ENCODE results near the gene KIF4A. TPM values are rescaled to one million over a fixed set of nuclear protein-coding genes. Genes with fewer than 3 reads are reported as not detected.

The KIF4A gene
- total RNA-seq, 2 experiments from 2014 or later, result 19.5 to 22.3 TPM

DNA sequence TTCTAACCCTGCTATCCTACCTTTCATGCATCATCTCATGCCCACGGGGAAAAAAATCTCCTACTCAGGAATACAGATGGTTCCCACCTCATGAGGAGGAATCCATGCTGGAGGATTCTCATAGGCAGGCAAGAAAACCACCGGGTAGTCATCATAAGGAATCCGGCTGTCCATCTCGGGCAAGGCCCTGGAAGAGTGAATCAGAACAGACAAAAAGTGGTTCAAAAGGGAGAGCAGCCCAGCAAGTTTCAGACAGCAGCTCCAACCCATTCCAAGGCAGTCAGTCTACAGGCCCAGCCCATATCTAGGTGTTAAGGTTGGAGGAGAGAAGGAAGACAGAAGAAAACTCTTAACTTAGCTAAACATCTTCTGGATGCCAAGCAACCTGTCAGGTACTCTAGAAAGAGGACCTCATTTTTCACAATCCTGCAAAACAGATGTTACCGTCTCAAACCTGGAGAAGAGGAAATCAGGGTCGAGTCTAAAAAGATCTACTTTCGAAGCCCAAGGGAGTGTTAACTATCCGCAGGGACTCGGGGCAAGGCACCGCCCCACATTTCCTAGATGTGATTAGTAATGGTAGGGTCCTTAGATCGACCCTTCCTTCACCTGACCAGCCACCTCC, 624 bp upstream of the KIF4A start:
- ChIA-PET POLR2A (interaction anchor here (0.9 to 1.4 kb wide), 2 partner anchors 145 to 156 kb away, joined by 3 read pairs; partner anchors contain the start of gene IGBP1), CTCF (interaction anchor here (0.7 to 1.4 kb wide), 3 partner anchors 145 to 364 kb away, joined by 3 read pairs; no protein-coding TSS in a partner anchor)
- peak overlapping the region; percentile 90 for H3K4me3 Mint-ChIP-seq
- H3K27me3 Mint-ChIP-seq, result no peaks in the 10 kb centered on the region
- peaks cover 10% of the 10 kb centered on the region for H3K36me3 Mint-ChIP-seq (ENCODE audit: low read depth)
- ATAC-seq (no peak), DNase-seq (no peak)
- TF ChIP-seq, protein P1, sequence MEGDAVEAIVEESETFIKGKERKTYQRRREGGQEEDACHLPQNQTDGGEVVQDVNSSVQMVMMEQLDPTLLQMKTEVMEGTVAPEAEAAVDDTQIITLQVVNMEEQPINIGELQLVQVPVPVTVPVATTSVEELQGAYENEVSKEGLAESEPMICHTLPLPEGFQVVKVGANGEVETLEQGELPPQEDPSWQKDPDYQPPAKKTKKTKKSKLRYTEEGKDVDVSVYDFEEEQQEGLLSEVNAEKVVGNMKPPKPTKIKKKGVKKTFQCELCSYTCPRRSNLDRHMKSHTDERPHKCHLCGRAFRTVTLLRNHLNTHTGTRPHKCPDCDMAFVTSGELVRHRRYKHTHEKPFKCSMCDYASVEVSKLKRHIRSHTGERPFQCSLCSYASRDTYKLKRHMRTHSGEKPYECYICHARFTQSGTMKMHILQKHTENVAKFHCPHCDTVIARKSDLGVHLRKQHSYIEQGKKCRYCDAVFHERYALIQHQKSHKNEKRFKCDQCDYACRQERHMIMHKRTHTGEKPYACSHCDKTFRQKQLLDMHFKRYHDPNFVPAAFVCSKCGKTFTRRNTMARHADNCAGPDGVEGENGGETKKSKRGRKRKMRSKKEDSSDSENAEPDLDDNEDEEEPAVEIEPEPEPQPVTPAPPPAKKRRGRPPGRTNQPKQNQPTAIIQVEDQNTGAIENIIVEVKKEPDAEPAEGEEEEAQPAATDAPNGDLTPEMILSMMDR (IDR thresholded peaks at IDR 0.05), result no peak
- peak overlapping the region; percentile 85 for H3K27ac Mint-ChIP-seq
- peaks cover 9% of the 10 kb centered on the region for H3K4me1 Mint-ChIP-seq (ENCODE audit: low read depth)
- no peaks in the 10 kb centered on the region for H3K9me3 Mint-ChIP-seq
- intact Hi-C loops (cut with micrococcal nuclease), result no loop called here

DNA sequence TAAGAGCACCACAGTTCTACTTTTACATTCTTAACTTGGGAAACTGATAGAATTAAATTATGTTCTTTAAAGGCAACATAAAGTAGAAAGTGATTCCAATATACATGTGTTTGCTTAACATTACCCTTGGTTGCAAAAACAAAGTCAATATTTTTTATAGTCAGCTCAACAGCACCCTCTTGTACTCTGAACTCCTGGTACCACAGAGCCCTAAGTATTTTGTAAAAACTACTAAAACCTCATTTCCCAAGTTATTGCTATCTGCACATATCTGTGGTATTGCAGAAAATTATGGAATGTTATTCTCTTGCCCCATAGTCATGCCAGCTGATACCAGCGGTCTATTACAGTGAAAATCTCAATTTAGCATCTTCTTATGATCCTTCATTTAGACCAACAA, 2.9 kb downstream of the KIF4A start:
- Mint-ChIP-seq H3K4me1 (ENCODE audit: low read depth) (peaks cover 9% of the 10 kb centered on the region), H3K27me3 (no peaks in the 10 kb centered on the region), H3K27ac (no peak overlapping the region), H3K4me3 (no peak overlapping the region), H3K36me3 (ENCODE audit: low read depth) (peaks cover 6% of the 10 kb centered on the region), H3K9me3 (no peaks in the 10 kb centered on the region)
- ChIA-PET POLR2A (no interaction called here), CTCF (no interaction called here)
- no peak for DNase-seq
- ATAC-seq, result no peak
- intact Hi-C loops (cut with micrococcal nuclease), result no loop called here
- TF ChIP-seq, protein P1 (IDR thresholded peaks at IDR 0.05), result no peak

DNA sequence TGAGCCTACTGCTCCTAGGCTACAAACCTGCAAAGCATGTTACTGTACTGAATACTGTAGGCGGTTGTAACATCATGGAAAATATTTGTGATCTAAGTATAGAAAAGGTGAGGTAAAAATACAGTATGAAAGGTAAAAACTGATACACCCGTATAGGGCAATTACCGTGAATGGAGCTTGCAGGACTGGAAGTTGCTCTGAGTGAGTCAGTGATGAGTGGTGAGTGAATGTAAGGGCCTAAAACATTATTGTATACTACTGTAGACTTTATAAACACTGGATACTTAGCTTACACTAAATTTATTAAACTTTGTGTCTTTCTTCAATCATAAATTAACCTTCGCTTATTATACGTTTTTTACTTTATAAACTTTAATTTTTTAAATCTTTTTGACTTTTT, 3.7 kb downstream of the KIF4A start:
- POLR2A ChIA-PET, result no interaction called here
- DNase-seq (no peak), ATAC-seq (no peak)
- TF ChIP-seq, protein P1 (IDR thresholded peaks at IDR 0.05), result no peak
- intact Hi-C loops (cut with micrococcal nuclease), result no loop called here
- Mint-ChIP-seq H3K4me1 (ENCODE audit: low read depth) (peaks cover 6% of the 10 kb centered on the region), H3K27me3 (no peaks in the 10 kb centered on the region), H3K4me3 (no peak overlapping the region), H3K36me3 (ENCODE audit: low read depth) (peaks cover 3% of the 10 kb centered on the region), H3K9me3 (no peaks in the 10 kb centered on the region), H3K27ac (no peak overlapping the region)
- CTCF ChIA-PET, result interaction anchor here (0.7 kb wide), 1 partner anchor 139 kb away, joined by 3 read pairs; no protein-coding TSS in a partner anchor

DNA sequence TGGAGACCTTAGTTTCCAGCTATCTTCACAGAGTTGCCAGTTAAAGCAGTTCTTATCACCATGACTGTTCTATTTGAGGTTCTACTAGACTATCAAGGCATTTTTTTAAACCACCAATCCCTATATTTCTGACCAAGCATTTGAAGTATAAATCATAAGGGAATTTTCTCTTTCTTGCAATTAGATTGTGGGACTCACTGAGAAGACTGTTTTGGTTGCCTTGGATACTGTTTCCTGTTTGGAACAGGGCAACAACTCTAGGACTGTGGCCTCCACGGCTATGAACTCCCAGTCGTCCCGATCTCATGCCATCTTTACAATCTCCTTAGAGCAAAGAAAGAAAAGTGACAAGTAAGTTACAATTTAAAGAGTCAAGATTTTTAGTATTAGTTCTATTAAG, 11.8 kb downstream of the KIF4A start:
- POLR2A ChIA-PET, result no interaction called here
- no peaks in the 10 kb centered on the region for H3K9me3 Mint-ChIP-seq
- H3K27ac Mint-ChIP-seq, result no peak overlapping the region
- intact Hi-C loops (cut with micrococcal nuclease), result no loop called here
- H3K27me3 Mint-ChIP-seq, result no peaks in the 10 kb centered on the region
- no peak for ATAC-seq
- no peak for DNase-seq
- H3K4me1 Mint-ChIP-seq (ENCODE audit: low read depth), result no peaks in the 10 kb centered on the region
- peaks cover 13% of the 10 kb centered on the region for H3K36me3 Mint-ChIP-seq (ENCODE audit: low read depth)
- no peak overlapping the region for H3K4me3 Mint-ChIP-seq
- TF ChIP-seq, protein P1 (IDR thresholded peaks at IDR 0.05), result no peak
- CTCF ChIA-PET, result no interaction called here

DNA sequence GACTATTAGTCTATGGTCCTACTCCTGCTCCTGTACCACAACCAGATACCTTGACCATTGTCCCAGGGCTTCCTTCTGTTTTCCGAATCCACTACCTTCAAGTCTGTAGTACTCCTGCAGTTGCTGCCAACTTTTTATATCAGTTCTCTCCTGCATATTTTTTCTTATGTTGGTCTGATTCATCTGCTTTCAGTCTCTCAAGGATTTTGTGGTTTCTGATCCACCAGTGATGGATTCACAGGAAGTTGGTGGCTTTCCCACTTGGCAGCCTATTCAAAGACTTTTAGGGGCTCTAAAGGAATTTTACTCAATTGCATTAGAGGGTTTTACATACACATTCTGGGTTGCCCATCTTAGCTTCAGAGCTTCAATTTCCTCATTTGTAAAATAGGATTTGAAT, 23.6 kb downstream of the KIF4A start:
- H3K27ac Mint-ChIP-seq, result no peak overlapping the region
- no peak overlapping the region for H3K4me3 Mint-ChIP-seq
- no peaks in the 10 kb centered on the region for H3K4me1 Mint-ChIP-seq (ENCODE audit: low read depth)
- H3K9me3 Mint-ChIP-seq, result no peaks in the 10 kb centered on the region
- peaks cover 5% of the 10 kb centered on the region for H3K36me3 Mint-ChIP-seq (ENCODE audit: low read depth)
- TF ChIP-seq, protein P1 (IDR thresholded peaks at IDR 0.05), result no peak
- no peaks in the 10 kb centered on the region for H3K27me3 Mint-ChIP-seq
- ChIA-PET CTCF (no interaction called here), POLR2A (no interaction called here)
- ATAC-seq (no peak), DNase-seq (no peak)
- intact Hi-C loops (cut with micrococcal nuclease), result no loop called here

All from activated CD8-positive, alpha-beta T cell treated with anti-CD3 and anti-CD28 coated beads for 36 hours (primary cell).